GM04503 (cell line): ENCODE measurements around the gene MTHFSD.

Experiments
- DNase-seq: peaks from one replicate; pipeline ENCODE4 v3.0.0-alpha.2; 2012; ENCODE audit warnings: low read depth

Gene MTHFSD

GRCh38 chr16:86550281-86550680, 4.8 kb downstream of the MTHFSD start:
- no peak for DNase-seq

DNA sequence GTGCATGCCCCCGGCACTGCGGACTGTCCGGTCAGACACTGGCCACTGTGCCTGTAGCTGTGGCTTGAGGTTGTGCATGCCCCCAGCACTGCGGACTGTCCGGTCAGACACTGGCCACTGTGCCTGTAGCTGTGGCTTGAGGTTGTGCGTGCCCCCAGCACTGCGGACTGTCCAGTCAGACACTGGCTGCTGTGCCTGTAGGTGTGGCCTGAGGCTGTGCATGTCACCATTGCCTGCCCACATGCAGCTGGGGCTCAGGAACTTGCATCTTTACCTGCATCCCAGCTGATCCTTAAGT, 5.2 kb downstream of the MTHFSD start:
- no peak for DNase-seq

- no peak for DNase-seq
These were observed 5.8 kb downstream of the MTHFSD start for GRCh38 chr16:86549076-86549892.

DNA sequence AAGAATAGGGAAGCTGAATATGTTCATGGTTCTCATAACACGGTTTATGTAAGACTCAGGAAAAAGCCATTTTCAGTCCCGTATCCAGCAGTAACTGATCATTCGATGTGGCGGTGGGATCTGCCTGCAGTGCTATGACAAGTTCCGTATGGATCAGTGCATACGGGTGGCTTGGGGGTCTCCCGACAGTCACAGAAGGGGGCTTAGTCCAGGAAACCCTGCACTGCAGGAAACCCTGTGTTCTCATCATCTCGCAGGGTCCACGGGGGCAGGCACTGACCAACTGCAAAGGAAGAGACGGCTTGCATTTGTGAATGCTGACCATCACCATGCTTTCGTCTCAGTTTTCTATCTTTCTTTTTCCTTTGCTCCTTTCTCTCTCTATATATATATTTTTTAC, 7.7 kb downstream of the MTHFSD start:
- DNase-seq = no peak

DNA sequence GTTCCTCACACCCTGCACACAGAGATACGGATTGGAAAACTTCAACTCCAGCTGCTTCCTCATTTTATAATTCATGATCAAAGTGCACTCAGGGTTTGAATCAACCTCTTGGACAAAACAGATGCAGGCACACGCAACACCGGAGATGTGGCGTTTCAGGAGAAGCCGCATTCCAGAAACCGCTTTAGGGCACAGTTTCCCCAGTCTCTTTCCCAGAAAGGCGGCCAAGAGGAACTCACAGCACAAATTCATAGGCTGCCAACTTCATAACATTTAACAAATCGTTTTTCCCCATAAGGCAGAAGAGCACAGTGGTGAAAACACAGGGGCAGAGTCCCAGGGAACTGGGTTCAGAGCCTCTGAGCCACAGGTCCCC, 8.4 kb downstream of the MTHFSD start:
- no peak for DNase-seq

DNA sequence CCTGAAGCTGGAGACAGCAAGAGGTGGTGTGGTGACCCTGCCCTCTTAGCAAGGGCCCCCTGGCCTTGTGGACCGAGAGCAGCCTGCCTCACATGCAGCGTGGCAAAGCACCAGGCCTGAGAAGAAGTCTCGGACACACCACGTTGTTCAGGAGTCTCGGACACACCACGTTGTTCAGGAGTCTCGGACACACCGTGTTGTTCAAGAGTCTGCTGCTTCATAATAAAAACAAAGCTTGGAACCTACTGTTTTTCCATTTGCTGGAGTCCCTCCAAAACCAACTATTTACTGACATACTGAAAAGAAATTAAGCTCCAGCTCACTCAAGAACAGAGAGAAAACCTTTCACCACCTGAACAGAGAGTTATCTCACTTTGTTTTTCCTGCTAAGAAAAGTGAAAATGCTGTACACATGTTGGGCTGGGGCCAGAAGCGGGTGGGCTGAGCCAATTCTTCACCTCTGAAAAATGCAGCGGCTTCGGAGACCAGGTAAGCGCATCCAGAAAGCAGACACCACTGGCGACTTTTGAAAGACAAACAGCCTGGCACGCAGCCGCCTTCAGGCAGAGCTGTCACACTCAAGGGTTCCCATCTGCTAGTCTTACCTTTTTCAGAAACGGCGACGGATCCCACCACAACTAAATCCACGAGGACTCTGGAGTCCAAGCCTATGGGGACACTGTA, 8.9 kb downstream of the MTHFSD start:
- no peak for DNase-seq

- DNase-seq = no peak
These were observed 9.6 kb downstream of the MTHFSD start for GRCh38 chr16:86545481-86545880.

- no peak for DNase-seq
These were observed 12.0 kb downstream of the MTHFSD start for GRCh38 chr16:86542756-86543750.

GRCh38 chr16:86541560-86541959, 13.5 kb downstream of the MTHFSD start:
- DNase-seq = no peak

DNA sequence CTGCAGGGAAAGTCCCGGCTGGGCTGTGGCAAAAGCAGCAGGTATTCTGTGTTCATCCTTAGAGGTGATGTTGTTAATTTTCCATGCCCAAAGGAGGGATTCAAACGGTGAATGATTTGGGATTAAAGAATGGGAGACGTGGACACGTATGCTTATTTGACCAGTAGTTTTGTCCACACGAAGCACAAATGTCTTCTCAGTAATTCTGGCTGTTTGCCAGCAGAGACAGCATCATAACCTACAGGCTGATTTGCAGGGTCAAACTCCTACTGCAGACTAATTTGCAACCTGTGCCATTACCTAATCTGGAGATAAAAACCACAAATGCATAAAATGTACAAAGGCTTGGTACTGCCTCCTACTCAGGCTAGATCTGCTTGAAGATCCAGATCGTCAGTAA, 14.1 kb downstream of the MTHFSD start:
- no peak for DNase-seq

DNA sequence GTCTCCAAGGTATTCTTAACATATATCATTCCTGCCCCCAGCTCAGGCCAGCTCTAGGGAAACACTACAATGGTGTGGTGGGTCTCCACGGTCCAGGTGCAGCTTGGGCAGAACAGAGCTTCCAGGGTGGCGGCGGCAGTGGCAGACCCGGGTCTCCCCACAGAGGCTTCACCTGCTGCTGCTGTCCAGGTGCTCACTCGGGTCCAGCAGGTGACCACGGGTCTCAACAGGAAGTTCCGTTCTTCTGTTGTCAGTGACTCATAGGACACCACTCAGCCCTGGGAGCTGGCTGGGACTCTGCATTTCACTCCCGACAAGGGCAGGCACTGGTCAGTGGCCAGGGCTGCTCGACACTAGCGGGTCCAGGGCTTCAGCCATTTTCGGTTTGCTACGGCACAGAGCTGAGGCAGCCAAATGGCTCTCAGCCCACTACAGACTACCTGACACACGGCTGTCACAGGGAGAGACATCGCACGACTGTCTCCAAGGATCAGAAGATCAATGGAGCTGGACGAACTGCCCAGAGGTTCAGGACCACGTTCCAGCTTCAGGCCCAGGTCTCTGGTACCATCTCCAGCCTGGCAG, 16.7 kb downstream of the MTHFSD start:
- no peak for DNase-seq

GRCh38 chr16:86537486-86537885, 17.5 kb downstream of the MTHFSD start:
- DNase-seq = no peak

- no peak for DNase-seq
These were observed 18.4 kb downstream of the MTHFSD start for GRCh38 chr16:86536621-86537020.

- DNase-seq = no peak
These were observed 20.0 kb downstream of the MTHFSD start for GRCh38 chr16:86534779-86535615.

DNA sequence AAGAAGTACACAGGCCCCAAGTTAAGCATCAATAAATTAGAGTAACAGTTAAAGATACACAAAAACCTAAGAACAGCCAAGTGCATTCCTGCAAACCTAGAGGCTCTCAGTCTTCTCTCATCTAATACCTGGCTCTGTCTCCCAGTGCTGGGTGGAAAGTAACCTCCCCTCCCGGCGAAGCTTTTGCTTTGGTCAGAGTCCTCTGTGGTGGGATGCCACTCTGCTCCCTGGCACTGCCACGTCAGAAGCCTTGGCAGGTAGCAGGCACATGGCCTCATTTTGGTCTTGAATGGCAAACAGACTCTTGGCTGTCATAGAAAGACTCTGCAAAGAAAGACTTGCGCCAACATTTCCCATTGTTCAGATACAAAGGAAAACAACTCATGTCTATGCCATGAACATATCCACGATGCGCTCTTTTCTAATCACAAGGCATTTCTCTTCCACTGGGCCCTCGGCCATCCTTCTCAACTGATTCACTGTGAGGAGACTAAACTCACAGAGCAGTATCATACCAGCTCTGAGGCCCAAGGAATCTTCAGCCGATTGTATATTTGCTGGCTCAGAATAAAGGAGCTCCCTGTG, 21.2 kb downstream of the MTHFSD start:
- no peak for DNase-seq

GRCh38 chr16:86533076-86533475, 22.0 kb downstream of the MTHFSD start:
- no peak for DNase-seq

DNA sequence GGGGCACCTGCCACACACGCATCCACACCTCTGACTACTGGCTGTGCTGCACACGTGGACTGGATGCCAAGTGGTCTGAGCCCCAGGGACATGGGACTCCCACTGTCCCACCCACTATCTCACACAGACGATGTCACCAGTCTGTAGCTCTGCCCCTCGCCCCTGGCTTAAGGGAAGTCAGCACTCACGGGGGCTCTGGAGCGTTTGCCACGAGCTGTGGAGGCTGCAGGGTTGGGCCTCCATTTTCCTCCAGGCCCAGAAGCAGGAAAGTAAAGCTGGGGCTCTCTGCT, 22.6 kb downstream of the MTHFSD start:
- no peak for DNase-seq

GRCh38 chr16:86531641-86532525, 23.2 kb downstream of the MTHFSD start:
- no peak for DNase-seq

- no peak for DNase-seq
These were observed 23.9 kb downstream of the MTHFSD start for GRCh38 chr16:86531191-86531545.
